IMR-90 (cell line): ENCODE measurements around the gene FAM83C. TPM values are rescaled to one million over a fixed set of nuclear protein-coding genes. Genes with fewer than 3 reads are reported as not detected.

Experiments used
- ATAC-seq: fragments of 200-7000 bp; cut with Tn5 transposase; 2 replicates; pipeline ENCODE4 v1.9.1; 2020; ENCODE audit warnings: low read depth, mild to moderate bottlenecking, moderate library complexity
- BruUV-seq: library from RNA; stranded (reverse); fragments of 400-500 nt; replicated peaks from 2 replicates; lab custom pipeline; 2021; lab: Mats Ljungman, UMichigan
- CTCF ChIA-PET: fragments of 300-600 bp; formaldehyde crosslinking; extraction: SDS; loops from one replicate; lab custom pipeline; 2021; ENCODE audit warnings: antibody characterized with exemption; lab: Yijun Ruan, JAX
- POLR2A ChIA-PET: fragments of 300-600 bp; sonication (Branson Sonifier 250); formaldehyde crosslinking; loops from one replicate; lab custom pipeline; 2022; ENCODE audit warnings: antibody characterized with exemption; ENCODE audit not compliant: unreplicated experiment; lab: Charles Lee
- DNase-seq: peaks from one replicate; pipeline ENCODE4 v3.0.0; 2013
- H2AFZ ChIP-seq: replicated peaks from 2 replicates; pipeline ENCODE3; 2013; ENCODE audit warnings: low read length, mild to moderate bottlenecking; ENCODE audit not compliant: poor library complexity
- H2AK5ac ChIP-seq: 2 replicates; pipeline ENCODE4 v1.6.1; 2013; ENCODE audit warnings: low read depth, low read length, inconsistent platforms
- H2AK9ac ChIP-seq: replicated peaks from 2 replicates; pipeline ENCODE3; 2013; ENCODE audit warnings: mild to moderate bottlenecking, low read depth, low read length, moderate library complexity; ENCODE audit not compliant: poor library complexity
- H2BK120ac ChIP-seq: 2 replicates; pipeline ENCODE4 v1.6.1; 2013; ENCODE audit warnings: low read depth, low read length, inconsistent platforms
- H2BK15ac ChIP-seq: 3 replicates; pipeline ENCODE4 v1.6.1; 2013; ENCODE audit warnings: low read depth, low read length, inconsistent platforms
- H2BK20ac ChIP-seq: 2 replicates; pipeline ENCODE4 v1.6.1; 2013; ENCODE audit warnings: low read depth, mild to moderate bottlenecking, inconsistent platforms, low read length, moderate library complexity
- H2BK5ac ChIP-seq: 2 replicates; pipeline ENCODE4 v1.6.1; 2013; ENCODE audit warnings: mild to moderate bottlenecking, low read depth, low read length, inconsistent platforms; ENCODE audit not compliant: poor library complexity, severe bottlenecking
- H3K14ac ChIP-seq: replicated peaks from 2 replicates; pipeline ENCODE4 v1.6.1; 2013; ENCODE audit warnings: low read depth, low read length, inconsistent platforms
- H3K18ac ChIP-seq: 2 replicates; pipeline ENCODE4 v1.6.1; 2013; ENCODE audit warnings: low read depth, low read length, control low read depth
- H3K23ac ChIP-seq: 2 replicates; pipeline ENCODE4 v1.6.1; 2013; ENCODE audit warnings: low read depth, low read length, inconsistent platforms
- H3K27ac ChIP-seq: 2 replicates; pipeline ENCODE4 v1.5.1; 2013; ENCODE audit warnings: mild to moderate bottlenecking, control low read depth, low read length; ENCODE audit not compliant: insufficient read depth
- H3K27me3 ChIP-seq: 2 replicates; pipeline ENCODE4 v1.6.1; 2013; ENCODE audit warnings: low read length; ENCODE audit not compliant: control insufficient read depth, insufficient read depth
- H3K36me3 ChIP-seq: 2 replicates; pipeline ENCODE4 v1.6.1; 2013; ENCODE audit warnings: low read length, mixed read lengths; ENCODE audit not compliant: control insufficient read depth, insufficient read depth
- H3K4ac ChIP-seq: 2 replicates; pipeline ENCODE4 v1.6.1; 2013; ENCODE audit warnings: low read depth, low read length, inconsistent platforms
- H3K4me1 ChIP-seq: 2 replicates; pipeline ENCODE4 v1.6.1; 2013; ENCODE audit warnings: low read length, mixed read lengths; ENCODE audit not compliant: control insufficient read depth, insufficient read depth
- H3K4me2 ChIP-seq: 2 replicates; pipeline ENCODE4 v1.6.1; 2013; ENCODE audit warnings: low read depth, mild to moderate bottlenecking, control low read depth, low read length, moderate library complexity
- H3K4me3 ChIP-seq: 2 replicates; pipeline ENCODE4 v1.5.1; 2013; ENCODE audit warnings: low read depth, mild to moderate bottlenecking, control low read depth, low read length, moderate library complexity; ENCODE audit not compliant: insufficient read depth
- H3K56ac ChIP-seq: 2 replicates; pipeline ENCODE4 v1.6.1; 2013; ENCODE audit warnings: low read length, inconsistent platforms; ENCODE audit not compliant: insufficient read depth; ENCODE audit errors: extremely low read depth
- H3K79me1 ChIP-seq, 2 experiments: 2 replicates each; pipeline ENCODE4 v1.6.1; 2013; ENCODE audit warnings: low read length in 2 of 2, inconsistent platforms in 1 of 2, low read depth in 1 of 2
- H3K9ac ChIP-seq: 2 replicates; pipeline ENCODE4 v1.6.1; 2013; ENCODE audit warnings: low read depth, low read length, control low read depth
- H3K9me1 ChIP-seq: 2 replicates; pipeline ENCODE4 v1.6.1; 2013; ENCODE audit warnings: low read length, inconsistent platforms; ENCODE audit not compliant: insufficient read depth
- H3K9me3 ChIP-seq: 2 replicates; pipeline ENCODE4 v1.6.1; 2013; ENCODE audit warnings: low read length; ENCODE audit not compliant: control insufficient read depth, insufficient read depth
- H4K20me1 ChIP-seq: 2 replicates; pipeline ENCODE4 v1.6.1; 2013; ENCODE audit warnings: low read length, inconsistent platforms; ENCODE audit not compliant: insufficient read depth
- H4K5ac ChIP-seq: 2 replicates; pipeline ENCODE4 v1.6.1; 2013; ENCODE audit warnings: mild to moderate bottlenecking, low read depth, low read length, control low read depth
- H4K8ac ChIP-seq, 2 experiments: 2 replicates each; pipeline ENCODE4 v1.6.1; 2013; ENCODE audit warnings: low read depth in 2 of 2, low read length in 2 of 2, control low read depth in 1 of 2, inconsistent platforms in 1 of 2
- H4K91ac ChIP-seq: 2 replicates; pipeline ENCODE4 v1.6.1; 2013; ENCODE audit warnings: low read depth, low read length, inconsistent platforms; ENCODE audit not compliant: insufficient read depth
- CEBPB ChIP-seq: IDR thresholded peaks from 2 replicates; pipeline ENCODE4 v1.6.1; 2012; ENCODE audit warnings: low read depth, low read length, improper control_type of control experiment
- MAZ ChIP-seq: IDR thresholded peaks from 2 replicates; pipeline ENCODE4 v1.6.1; 2012; ENCODE audit warnings: low read depth, mild to moderate bottlenecking, low read length, improper control_type of control experiment, moderate library complexity, borderline replicate concordance
- MXI1 ChIP-seq: IDR thresholded peaks from 2 replicates; pipeline ENCODE4 v1.6.1; 2012; ENCODE audit warnings: low read depth, mild to moderate bottlenecking, low read length, moderate library complexity, borderline replicate concordance
- POLR2A ChIP-seq: IDR thresholded peaks from 2 replicates; pipeline ENCODE4 v1.6.1; 2012; ENCODE audit warnings: mild to moderate bottlenecking, low read depth, low read length
- SMC3 ChIP-seq: fragments of 150-350 bp; IDR thresholded peaks from 2 replicates; pipeline ENCODE4 v1.6.1; 2016; ENCODE audit warnings: low read depth, mild to moderate bottlenecking, antibody characterized with exemption, low read length, moderate library complexity
- WGBS, 2 experiments: methylation state at CpG; one replicate each; pipeline versions ENCODE4 v1.1.5 to v1.1.7; 2013; ENCODE audit warnings: missing lambda C conversion rate in 2 of 2; ENCODE audit not compliant: insufficient read length in 1 of 2; ENCODE audit errors: extremely low coverage in 2 of 2; 5-methylcytosine and 5-hydroxymethylcytosine counted together
- dilution Hi-C: fragments of 300-500 bp; cut with HindIII; formaldehyde crosslinking; loops from one replicate; pipeline ENCODE4 v1.14.3; 2018; ENCODE audit warnings: low sequenced_read_pairs; ENCODE audit not compliant: unreplicated experiment
- in situ Hi-C: fragments of 300-500 bp; cut with MboI; formaldehyde crosslinking; loops from 3 replicates; pipeline ENCODE4 v1.14.3; 2019; ENCODE audit warnings: low sequenced_read_pairs, inconsistent platforms, mixed read lengths
- intact Hi-C: fragments of 100-400 bp; cut with micrococcal nuclease; formaldehyde crosslinking; loops from 2 replicates; pipeline ENCODE4 v1.10.0; 2022
- polyA plus RNA-seq, 3 experiments: library from polyadenylated mRNA; depleted of rRNA; stranded (reverse); fragments of >200 nt; gene quantifications; 2 replicates each; pipeline ENCODE4 v1.2.3, GENCODE V29; 2012; ENCODE audit warnings: low replicate concordance in 1 of 3
- total RNA-seq: library from RNA; depleted of rRNA; stranded (reverse); fragments of >200 nt; gene quantifications from 2 replicates; pipeline ENCODE4 v1.2.3, GENCODE V29; 2012
- TF ChIP-seq, protein P1 (sequence below): conservative IDR thresholded peaks from 2 replicates; pipeline ENCODE4 v1.5.1; 2012; ENCODE audit warnings: mild to moderate bottlenecking, low read depth, low read length, improper control_type of control experiment
- TF ChIP-seq, protein P2 (sequence below): fragments of 150-350 bp; IDR thresholded peaks from 2 replicates; pipeline ENCODE4 v1.6.1; 2016; ENCODE audit warnings: low read depth, mild to moderate bottlenecking, low read length, moderate library complexity, borderline replicate concordance
- TF ChIP-seq, protein P3 (sequence below): fragments of 150-350 bp; IDR thresholded peaks from 2 replicates; pipeline ENCODE4 v1.6.1; 2017; ENCODE audit warnings: mild to moderate bottlenecking, antibody characterized with exemption, low read length, low read depth

The FAM83C gene
- total and polyA plus RNA-seq, 2 of the 4 experiments (the other 2 are of a cell fraction) = 0.02 TPM; not detected in 1

DNA sequence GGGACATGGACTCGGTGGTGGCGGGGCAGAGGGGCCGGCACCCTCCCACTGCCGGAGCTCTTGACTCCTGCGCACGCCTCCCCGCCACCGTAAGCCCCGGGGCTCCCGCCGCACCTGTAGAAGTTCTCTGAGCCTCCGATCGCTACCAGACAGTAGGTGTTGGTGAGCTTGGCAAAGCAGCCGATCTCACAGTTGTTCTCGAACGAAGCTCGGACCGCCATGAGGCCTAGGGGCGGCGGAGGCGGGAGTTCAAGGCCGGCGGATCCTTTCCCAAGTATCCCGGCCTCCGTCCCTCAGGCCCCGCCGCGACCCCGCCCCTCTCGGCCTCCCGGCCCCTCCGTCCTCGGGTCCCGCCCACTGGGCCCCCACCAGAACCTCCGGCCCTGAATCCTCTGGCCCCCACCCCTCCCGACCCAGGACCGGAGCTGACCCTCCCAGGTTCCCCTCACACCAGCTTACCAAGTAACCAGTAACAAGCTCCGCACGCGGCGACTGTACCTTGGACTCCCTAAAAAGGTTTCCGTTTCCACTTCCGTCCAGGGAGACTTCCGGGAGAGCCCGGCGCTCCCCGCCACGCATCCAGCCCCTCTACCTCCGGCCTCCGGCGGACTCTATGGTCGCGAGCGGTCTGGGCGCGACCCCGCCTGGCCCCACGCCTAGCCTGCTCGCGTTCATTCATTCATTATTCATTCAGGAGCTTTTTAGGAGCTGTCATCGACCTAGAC, 7.8 kb downstream of the FAM83C start, which contains the start of gene EIF6:
Gene EIF6, minus strand, starts transcription at position 506 of the 725 bp plus-strand sequence. Its CDS starts 285 bp downstream, at position 221.
- intact Hi-C loops = no loop called here
- peak within 1 kb of the TSS; percentile 98 for H4K5ac ChIP-seq

More for the DNA sequence above, 7.8 kb downstream of the FAM83C start, which contains the start of gene EIF6:
- peak within 1 kb of the TSS; percentile 73 for H2BK20ac ChIP-seq
- peak within 1 kb of the TSS; percentile 95 to 98 for H4K8ac ChIP-seq
- ChIA-PET POLR2A (interaction anchor here (0.5 to 1.9 kb wide), 10 partner anchors 8 to 1793 kb away, joined by 3 to 14 read pairs (median 4); partner anchors contain the start of gene RBM39), CTCF (interaction anchor here (1.2 kb wide), 1 partner anchor 20 kb away, joined by 4 read pairs; no protein-coding TSS in a partner anchor)
- peak within 1 kb of the TSS; percentile 91 for H3K27ac ChIP-seq
- peak within 1 kb of the TSS; percentile 95 for H4K91ac ChIP-seq
- H2BK120ac ChIP-seq = peak within 1 kb of the TSS; percentile 93
- 0 out of 2 replicates have a peak, but pooled peaks cover 4% of the 10 kb centered on the region for H4K20me1 ChIP-seq
- H3K56ac ChIP-seq = peak within 1 kb of the TSS; percentile 88
- H3K9me1 ChIP-seq = peaks cover 9% of the 10 kb centered on the region
- H3K4me3 ChIP-seq = peak within 1 kb of the TSS; percentile 82
- TF ChIP-seq, protein P1, sequence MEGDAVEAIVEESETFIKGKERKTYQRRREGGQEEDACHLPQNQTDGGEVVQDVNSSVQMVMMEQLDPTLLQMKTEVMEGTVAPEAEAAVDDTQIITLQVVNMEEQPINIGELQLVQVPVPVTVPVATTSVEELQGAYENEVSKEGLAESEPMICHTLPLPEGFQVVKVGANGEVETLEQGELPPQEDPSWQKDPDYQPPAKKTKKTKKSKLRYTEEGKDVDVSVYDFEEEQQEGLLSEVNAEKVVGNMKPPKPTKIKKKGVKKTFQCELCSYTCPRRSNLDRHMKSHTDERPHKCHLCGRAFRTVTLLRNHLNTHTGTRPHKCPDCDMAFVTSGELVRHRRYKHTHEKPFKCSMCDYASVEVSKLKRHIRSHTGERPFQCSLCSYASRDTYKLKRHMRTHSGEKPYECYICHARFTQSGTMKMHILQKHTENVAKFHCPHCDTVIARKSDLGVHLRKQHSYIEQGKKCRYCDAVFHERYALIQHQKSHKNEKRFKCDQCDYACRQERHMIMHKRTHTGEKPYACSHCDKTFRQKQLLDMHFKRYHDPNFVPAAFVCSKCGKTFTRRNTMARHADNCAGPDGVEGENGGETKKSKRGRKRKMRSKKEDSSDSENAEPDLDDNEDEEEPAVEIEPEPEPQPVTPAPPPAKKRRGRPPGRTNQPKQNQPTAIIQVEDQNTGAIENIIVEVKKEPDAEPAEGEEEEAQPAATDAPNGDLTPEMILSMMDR = no peak
- TF ChIP-seq POLR2A (peak; percentile 86), CEBPB (no peak), MAZ (peak; percentile 69; the same call in 1 of the 2 replicates), SMC3 (no peak), MXI1 (peak; percentile 26; the same call in 1 of the 2 replicates)
- TF ChIP-seq, protein P2, sequence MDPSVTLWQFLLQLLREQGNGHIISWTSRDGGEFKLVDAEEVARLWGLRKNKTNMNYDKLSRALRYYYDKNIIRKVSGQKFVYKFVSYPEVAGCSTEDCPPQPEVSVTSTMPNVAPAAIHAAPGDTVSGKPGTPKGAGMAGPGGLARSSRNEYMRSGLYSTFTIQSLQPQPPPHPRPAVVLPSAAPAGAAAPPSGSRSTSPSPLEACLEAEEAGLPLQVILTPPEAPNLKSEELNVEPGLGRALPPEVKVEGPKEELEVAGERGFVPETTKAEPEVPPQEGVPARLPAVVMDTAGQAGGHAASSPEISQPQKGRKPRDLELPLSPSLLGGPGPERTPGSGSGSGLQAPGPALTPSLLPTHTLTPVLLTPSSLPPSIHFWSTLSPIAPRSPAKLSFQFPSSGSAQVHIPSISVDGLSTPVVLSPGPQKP = peak; percentile 55; the same call in 1 of the 2 replicates
- TF ChIP-seq, protein P3, sequence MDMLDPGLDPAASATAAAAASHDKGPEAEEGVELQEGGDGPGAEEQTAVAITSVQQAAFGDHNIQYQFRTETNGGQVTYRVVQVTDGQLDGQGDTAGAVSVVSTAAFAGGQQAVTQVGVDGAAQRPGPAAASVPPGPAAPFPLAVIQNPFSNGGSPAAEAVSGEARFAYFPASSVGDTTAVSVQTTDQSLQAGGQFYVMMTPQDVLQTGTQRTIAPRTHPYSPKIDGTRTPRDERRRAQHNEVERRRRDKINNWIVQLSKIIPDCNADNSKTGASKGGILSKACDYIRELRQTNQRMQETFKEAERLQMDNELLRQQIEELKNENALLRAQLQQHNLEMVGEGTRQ = no peak
- H3K23ac ChIP-seq = peak within 1 kb of the TSS; percentile 96
- no TSS peak for BruUV-seq
- DNase-seq (peak; percentile 87), ATAC-seq (peak; percentile 89)
- peak within 1 kb of the TSS; percentile 97 for H2AK9ac ChIP-seq
- H3K27me3 ChIP-seq = no peaks in the 10 kb centered on the region
- peaks cover 5% of the 10 kb centered on the region for H3K4me1 ChIP-seq
- peak within 1 kb of the TSS; percentile 96 for H2AK5ac ChIP-seq
- H3K79me1 ChIP-seq = peaks cover 6 to 59% of the 10 kb centered on the region in 2 experiments
- peak within 1 kb of the TSS; percentile 97 for H2AFZ ChIP-seq
- dilution Hi-C loops = no loop called here
- H2BK5ac ChIP-seq = peak within 1 kb of the TSS; percentile 82
- peak within 1 kb of the TSS; percentile 87 for H3K9ac ChIP-seq
- peak within 1 kb of the TSS; percentile 68 for H3K18ac ChIP-seq
- peak within 1 kb of the TSS; percentile 97 for H3K4me2 ChIP-seq
- in situ Hi-C loops = no loop called here
- H3K4ac ChIP-seq = peak within 1 kb of the TSS; percentile 99
- 2% methylated on average over 26 of the region's 61 CpGs; no CpG with 5 or more reads in 1 of the 2 experiments for WGBS, 2 experiments
- peaks cover 17% of the 10 kb centered on the region for H3K36me3 ChIP-seq
- no peaks in the 10 kb centered on the region for H3K9me3 ChIP-seq
- H3K14ac ChIP-seq = peak within 1 kb of the TSS; percentile 100
- H2BK15ac ChIP-seq = peak within 1 kb of the TSS; percentile 59; the same call in 2 of the 3 replicates
